ENCODE measurements around the gene MYO18B.

The MYO18B gene

DNA sequence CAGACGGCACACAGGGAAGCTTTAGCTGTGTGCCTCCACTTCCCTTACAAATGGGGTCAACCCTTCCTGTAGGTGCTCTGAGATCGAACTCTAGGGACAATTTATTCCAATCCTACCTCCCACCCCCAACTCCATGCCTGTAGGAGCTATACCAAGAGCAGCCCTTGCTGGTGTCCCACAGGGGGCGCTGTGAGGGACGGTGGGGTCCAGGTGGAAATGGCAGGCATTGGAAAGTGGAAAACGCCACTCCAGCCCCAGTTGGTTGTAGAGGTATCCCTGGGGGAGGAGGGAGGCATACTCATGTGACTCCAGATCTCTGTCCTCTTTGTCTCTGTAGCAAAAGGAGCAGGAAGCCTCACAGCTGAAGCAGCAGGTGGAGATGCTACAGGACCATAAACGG, 161.3 kb downstream of the MYO18B start:
- peak; percentile 24 for DNase-seq (ENCODE audit: low spot score)

DNA sequence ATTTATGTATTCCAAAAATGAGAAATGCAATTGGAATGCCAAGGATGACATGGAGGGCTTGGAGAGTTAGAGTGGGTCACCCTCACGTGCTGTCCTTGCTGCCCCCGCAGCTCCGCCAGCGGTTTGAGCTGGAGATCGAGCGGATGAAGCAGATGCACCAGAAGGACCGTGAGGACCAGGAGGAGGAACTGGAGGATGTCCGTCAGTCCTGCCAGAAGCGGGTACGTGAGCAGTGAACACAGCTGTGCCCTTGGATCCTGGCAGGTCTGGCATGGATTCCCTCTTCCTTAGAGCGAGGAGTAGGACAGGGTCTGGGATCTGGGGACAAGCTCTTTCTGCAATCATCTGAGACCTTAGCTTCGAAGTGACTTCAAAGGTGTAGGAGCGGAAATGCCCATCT, 166.2 kb downstream of the MYO18B start:
- no peak for DNase-seq (ENCODE audit: low spot score)

DNA sequence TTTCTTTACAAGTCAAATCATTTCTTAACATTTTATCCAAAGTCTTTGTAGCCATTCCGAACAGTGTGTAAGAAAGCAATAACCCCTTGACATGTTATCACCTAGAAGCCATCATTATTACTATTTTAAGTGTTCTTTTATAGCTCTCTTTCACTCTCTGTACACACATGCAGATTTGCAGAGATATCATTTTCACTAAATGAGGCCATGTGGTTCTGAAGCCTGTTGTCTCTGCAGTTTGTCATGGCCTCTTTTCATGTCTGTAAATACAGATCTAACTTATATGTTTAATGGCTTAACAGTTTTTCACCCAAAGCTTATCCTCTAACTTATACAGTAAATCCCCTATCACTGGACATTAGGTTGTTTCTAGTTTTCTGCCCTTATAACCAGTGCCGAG, 166.8 kb downstream of the MYO18B start:
- no peak for DNase-seq (ENCODE audit: low spot score)

DNA sequence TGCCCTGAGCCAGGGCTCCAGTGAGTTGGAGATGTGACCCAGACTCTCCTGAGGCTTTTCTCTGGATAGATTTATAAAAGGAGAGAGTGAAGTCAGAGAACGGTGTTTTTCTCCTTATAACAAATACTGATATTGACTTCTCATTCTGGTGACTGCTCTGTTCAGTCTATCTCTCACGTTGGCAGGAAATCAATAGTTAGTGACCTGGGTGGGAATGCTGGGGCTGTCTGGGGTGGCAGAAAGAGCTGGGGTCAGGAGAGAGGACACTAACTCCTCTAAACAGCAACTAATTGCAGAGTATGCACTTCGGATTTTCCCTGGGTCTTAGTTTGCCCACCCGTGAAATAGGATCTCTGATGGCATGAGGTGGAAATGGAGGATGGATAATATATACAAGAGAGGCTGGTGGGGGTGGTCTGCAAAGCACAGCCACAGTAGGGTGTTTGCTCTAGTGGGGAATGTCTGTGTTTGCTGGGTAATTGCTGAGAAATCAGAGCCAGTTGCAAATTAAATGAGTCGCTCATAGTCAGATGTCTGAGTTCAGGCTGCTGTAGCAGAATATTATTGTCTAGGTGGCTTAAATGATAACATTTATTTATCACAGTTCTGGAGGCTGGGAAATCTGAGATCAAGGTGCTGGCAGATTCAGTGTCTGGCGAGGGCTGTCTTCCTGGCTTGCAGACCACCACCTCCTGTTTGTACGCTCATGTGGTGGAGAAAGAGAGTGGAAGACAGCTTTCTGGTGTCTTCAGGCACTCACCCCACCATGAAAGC, 167.8 kb downstream of the MYO18B start:
- DNase-seq (ENCODE audit: low spot score), result no peak

DNA sequence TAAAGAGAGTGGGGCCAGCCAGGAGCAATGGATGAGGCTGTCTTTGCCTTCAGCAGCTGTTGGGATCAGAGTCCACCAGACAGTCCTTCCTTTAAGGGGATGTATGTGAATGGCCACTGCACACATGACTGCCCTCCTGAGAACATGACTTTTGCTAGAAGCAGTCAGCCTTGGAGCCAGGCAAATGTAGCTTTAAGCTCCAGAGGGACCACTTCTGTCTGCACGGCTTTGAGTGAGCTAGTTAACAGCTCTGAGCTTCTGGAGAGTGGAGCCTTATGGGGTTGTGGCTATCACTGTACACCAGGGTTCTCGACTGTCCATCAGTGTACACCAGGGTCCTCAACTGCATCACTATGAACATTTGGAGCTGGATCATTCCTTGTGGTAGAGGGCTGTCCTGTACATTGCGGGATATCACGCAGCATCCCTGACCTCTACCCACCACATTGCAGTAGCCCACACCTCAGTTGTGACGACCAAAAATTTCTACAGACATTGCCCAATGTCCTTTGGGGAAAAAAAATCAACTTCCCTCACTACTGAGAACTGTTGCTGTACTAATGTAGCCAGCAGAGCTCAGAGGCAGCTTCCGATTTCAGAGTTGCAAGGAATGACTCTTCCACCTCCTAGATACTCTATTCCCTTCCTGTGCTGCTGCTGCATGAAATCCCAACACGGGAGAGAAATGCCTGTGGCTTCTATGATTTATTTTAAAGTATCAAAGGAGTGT, 169.4 kb downstream of the MYO18B start:
- no peak for DNase-seq (ENCODE audit: low spot score)

DNA sequence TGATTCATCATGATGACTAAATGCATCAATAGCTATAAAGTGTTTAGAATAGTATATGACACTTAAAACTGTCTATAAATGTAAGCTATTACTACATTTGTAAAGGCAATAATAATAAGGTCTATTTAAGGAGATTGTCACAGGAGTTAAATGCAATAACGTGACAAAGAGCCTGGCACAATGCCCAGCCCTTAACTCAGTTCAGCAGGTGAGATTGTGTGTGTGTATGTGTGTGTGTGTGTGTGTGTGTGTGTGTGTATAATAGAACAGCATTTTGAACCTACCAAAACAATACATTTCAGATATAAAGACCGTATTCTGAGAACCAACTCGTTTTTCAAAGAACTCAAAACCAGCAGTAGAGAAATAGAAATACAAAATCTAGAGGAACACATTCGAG, 177.5 kb downstream of the MYO18B start:
- no peak for DNase-seq (ENCODE audit: low spot score)

DNA sequence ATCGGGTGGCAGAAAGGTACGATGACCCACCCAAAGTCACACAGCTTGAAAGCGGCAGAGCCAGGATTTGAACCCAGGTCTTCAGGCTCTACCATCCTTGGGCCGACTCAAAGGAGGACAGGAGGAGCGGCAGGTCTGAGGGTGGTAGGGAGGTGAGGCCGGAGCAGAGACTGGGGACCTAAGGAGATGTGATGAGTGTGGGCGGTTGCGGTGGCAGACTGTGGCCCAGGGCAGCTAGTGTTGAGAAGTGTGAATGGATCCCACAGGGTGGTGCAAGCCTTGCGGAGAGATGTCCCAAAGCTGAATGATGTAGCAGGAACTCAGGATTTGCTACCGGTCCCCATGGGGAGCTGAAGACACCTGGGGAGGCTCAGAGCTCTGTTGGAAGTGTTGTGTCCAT, 180.2 kb downstream of the MYO18B start:
- DNase-seq (ENCODE audit: low spot score), result no peak

DNA sequence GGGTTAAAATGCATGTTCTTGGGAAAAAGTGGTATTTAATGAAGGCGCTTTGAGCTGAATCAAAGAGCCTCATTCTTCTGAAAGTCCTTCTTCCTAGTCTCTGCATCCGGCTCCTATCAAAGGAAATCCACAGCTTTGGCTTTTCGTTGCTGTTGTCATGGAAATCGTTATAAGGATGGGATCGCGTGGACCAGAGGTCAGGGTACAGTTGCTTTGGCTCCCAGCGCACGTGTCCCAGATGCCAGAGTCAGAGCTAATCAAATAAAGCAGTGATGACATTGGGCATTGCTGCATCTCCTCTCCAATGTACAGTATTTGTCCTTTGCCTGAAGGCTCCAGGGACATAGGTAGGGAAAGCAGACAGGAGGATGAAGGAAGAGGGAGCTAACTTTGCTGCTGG, 181.9 kb downstream of the MYO18B start:
- no peak for DNase-seq (ENCODE audit: low spot score)

DNA sequence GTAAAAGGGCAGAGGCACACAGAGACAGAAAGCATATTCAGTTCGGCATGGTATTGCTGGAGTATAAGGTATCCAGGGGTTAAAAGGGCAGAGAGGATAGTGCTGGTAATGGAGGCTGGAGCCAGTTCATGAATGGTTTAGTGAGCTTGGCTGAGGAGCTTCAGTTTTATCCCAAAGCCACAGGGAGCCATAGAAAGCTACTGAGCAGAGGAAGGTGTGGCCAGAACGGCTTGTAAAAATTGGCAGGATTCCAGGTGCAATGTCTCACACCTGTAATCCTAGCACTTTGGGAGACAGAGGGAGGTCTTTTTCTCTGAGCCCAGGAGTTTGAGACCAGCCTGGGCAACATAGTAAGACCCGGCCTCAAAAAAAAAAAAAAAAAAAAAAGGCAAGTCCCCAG, 186.1 kb downstream of the MYO18B start:
- no peak for DNase-seq (ENCODE audit: low spot score)

DNA sequence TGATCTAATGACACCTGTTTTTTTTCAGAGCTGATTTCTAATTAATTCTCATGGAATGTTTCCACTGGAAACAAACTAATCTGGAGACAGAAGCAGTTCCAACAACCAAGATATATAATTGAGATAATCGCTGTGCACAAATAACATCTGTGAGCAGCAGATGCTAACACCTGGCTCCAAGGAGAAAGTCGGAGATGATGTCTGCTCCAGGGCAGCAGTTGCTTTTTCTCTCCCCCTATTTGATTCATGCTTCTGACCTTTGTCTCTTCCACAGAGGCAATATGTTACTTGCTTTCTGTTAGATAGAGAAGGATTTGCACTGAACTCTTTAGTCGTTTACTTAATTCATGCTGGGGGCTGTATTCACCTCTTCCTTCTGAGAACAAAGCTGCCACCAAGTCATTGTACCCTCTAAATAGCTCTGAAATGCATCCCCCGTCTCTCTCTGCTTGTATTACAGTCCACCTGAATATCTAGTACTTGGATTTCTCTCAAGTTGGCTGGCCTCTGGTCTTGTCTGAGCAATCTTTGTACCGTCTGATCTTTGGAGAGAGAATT, 187.4 kb downstream of the MYO18B start:
- no peak for DNase-seq (ENCODE audit: low spot score)

DNA sequence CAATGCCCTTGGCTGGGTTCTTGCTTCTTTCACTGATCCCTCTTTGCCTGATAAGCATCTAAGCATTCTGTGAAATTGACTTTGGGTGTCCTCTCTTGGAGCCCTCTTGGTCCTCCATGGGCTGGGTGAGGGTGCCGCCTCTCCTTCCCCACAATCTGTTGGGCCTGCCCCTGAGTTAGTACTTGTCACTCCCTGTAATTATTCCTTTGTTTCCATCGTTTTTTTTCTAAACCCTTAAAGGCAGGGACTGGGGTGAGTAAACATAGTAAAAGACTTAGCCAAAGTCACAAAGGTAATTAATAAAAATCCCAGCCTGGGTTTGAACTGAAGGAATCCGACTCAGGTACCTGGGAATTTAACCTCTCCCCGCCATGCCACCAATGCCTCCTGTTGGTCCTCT, 188.1 kb downstream of the MYO18B start:
- DNase-seq (ENCODE audit: low spot score), result no peak

DNA sequence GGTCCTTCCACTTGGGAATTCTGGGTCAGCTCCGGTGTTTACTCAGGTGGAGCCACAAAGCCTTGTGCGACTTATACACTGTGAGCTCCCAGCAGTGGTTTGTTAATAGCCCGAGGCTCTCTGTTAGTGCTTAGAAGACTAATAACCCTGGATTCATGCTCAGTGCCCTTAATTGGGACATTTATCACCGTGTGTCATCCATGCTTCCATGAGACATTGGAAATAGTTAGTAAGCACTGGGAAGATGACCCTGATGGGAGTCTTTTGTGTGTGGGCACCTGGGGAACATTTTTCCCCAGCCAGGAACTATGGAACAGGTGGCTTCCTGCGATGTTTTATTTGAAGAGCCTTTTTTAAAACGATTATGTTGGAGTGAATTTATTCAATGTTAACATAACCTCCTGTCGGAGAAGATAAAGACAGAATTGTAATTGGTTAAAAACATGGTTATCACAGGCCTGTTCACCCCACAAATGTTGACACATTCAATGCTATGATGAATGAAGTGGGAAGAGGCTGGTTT, 188.9 kb downstream of the MYO18B start:
- no peak for DNase-seq (ENCODE audit: low spot score)

DNA sequence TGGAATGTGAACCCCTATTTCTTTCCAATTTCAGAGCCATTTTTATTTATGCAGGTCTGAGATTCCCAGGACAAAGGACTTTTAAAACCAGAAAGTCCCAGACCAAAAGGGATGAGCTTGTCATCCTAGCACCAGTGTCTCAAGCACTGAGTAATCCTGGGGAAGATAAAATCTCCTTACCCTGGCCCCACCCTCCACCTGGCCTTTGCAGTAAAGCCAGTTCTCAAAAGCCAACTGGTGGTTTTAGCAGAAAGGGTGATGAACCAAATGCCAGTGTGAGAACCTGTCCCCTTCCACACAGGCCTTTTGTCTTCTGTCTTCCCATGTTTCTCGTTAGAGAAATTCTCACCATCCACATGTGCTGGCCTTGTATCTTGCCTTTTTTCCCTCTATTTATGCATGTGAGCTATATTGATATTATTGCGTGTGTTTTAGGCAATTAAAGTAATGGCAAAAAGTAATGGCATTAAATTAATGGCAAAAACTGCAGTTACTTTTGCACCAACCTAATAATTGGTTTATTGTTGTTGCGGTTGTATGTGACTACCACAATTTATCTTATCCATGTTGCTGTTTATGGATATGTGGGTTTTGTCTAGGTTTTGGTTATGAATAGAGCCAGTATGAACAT, 191.3 kb downstream of the MYO18B start:
- DNase-seq (ENCODE audit: low spot score), result no peak

DNA sequence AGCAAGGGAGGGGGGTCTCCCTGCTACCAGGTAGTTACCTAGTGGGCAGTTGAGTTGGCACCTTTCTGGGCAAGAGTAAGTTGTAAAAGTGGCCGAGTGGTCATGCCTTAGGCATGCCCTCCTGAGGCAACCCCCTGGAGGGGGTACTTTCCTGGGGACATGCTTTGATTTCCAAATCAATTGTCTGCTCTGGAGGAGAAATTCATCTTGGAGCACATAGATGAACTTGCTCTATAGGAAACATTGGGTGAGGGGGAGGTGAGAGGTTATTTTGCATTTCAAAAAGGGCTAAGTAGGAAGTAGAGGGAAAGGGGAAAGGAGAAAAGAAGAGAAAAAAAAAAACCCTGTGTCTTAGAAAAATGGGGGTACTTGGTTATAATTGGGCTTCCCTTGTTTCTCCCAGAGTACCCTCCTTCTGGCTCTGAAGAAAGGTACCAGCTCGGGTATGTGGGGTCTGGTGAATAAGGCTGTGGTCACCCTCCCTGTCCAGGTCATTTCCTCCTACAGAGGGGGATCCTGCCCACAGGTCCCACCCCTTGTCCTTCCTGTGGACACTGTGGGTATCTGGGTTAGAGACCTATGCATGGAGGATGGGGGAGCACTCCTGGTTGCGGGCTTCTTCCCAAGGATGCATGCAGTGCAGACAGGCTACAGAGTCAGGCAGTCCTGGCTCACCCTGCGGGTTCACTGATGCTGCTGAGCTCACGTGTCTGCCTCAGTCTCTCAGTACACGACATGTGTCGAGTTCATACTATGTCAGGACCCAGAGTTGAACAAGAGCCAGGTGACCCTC, 193.5 kb downstream of the MYO18B start:
- no peak for DNase-seq (ENCODE audit: low spot score)

DNA sequence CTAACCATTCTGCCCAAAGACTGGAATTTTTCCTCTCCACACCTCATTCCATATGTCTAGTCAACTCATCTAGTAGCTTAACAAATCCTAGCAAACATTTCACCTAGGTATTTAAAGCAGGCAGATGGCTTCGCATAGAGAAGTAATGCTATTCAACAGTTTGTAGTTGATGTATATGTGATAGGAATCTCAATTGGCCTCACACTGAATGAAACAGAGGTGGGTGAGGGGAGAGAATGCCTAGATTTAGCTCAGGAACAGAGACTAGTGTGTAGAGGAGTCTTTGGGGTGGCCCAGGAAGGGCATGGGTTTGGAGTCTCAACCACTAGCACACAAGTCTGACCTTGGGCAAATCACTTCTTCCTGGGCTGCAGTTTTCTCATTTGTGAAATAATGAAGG, 196.2 kb downstream of the MYO18B start:
- DNase-seq (ENCODE audit: low spot score), result no peak

DNA sequence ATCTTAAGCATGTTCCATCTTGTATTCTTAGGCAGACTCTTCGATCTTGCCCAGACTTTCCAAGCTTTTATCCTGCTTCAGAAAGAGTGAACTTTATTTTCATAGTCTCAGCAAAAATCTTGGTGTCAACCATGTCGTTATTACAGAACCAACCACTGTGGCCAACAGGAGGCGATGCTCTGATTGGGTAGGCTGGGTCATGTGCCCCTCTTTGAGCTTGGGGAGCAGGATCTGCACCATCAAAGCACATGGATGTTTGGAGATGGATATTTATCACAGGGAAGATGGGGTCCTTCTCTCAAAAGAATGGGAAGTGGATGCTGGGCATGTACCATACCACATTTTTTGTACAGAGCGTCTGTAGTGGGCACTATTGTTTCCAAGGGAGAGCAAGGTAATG, 197.4 kb downstream of the MYO18B start:
- DNase-seq (ENCODE audit: low spot score), result no peak

DNA sequence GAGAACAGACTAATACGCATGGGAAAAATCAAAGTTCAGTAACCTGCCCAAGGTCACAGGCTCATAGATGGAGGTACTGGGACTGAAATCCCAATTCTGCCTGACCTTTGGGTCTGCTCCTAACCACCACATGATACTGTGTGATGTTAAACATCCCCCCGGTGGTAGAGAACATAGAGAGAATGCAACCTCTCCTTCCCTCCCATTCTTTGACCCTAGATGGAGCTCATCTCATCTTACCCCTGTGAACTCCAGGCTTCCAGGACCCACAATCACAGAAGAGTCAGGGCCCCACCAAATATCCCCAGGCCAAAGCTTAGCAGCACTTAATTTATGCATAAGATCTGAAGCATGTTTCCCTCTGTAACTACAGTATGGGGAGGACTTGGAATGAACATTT, 198.5 kb downstream of the MYO18B start:
- no peak for DNase-seq (ENCODE audit: low spot score)

DNA sequence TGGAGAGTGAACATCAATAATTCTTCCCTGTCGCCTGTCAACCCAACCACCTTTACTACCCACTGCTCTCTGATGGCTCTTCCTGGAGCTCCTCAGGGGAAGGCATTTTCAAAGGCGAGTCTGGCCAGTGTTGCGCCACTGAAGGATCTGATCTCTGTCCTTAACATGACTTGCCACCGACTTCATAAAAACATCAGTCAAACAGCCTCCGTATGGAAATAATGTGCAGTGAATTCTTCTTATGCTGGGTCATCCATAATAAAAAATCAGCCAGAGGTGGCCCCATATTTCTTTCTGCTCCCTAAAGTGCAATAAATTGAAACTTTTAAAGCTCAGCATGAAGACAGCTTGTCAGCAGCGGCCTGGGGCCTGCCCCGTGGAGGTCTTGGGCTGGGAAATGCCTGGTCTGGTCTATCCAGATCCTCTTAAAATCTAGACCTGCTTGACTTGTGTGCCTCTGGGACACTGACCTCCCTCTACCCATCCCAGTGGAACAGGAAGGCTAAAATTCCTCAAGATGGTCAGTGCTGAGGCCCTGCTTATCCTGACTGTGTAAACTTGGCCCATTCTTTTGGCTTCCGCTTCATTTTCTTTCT, 199.5 kb downstream of the MYO18B start:
- no peak for DNase-seq (ENCODE audit: low spot score)

DNA sequence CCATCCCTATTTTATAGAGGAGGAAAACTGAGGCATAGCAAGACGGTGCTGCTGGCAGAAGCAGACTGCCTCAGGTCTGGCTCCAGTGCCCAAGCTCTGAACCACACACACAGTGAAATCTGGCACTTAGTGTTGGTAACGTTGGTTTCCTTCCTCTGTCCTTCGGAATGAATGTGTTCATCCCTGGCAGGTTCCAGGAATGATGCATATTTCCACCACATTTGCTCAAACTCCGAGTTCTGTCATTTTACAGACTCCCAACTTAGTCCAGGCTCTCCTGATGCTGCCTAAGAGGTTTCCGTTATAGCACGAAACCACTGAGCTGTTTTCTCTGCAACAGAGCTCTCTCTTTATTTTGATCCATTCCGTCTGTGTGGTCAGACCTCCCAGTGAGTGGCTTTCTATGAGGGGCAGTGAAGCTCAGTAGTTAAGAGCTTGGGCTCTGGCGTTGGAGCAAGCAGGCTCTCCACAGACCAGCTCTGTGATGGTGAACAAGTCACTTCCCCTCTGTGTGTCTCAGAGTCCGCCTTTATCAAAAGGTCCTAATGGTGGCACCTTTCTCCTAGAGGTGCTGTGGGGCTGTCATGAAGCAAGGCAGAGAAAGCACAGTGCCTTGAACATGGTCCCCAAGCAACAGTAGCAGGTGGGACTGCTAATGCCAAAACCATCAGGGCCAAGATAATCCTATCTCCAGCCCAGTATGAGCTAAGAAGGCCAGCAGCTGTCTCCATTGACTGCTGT, 200.3 kb downstream of the MYO18B start:
- no peak for DNase-seq (ENCODE audit: low spot score)

DNA sequence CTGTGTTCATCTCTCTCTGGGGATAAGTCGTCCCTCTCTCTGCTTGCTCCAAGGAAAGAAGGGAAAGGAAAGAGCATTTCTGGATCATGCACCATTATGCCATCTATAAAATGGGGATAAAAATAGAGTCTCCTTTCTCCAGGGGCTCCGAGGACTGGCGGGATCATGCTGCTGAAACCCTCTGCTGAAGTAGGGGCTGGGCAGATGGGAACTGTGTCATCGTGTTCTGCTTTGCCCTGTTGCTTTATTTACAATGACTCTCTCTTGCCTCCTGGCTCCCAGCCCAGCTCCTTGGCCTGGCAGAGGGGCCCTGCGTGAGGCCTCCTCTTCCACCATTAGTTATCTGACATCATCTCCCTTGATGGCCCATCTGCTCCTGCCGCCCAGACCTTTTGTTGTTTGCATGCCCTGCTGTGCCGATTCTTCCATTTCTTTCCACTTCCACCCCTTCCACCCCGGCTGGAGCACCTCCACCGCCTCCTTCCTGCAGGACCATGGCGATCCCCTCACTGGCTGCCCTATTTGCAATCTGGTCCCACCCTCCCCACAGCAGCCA, 200.9 kb downstream of the MYO18B start:
- DNase-seq (ENCODE audit: low spot score), result no peak

DNA sequence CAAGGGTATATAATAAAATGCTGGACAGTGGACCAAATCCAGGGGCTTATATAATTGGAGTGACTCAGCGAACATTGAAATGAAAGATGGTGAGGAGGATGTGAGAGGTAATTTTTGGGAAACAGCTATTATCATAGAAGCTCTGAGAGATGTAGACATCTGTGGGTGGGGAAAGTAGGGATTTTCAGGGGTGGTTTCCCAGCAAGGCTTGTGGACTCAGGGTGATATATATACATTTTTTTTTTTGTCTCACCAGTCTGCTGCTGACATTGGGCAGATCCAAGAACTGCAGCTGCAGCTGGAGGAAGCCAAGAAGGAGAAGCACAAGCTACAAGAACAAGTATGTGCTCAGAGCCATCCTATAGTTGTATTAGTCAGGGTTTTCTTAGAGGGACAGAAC, 208.1 kb downstream of the MYO18B start:
- DNase-seq (ENCODE audit: low spot score), result no peak
